PC-9 (cell line): ENCODE data around the gene ERC1. TPM values are rescaled to one million over a fixed set of nuclear protein-coding genes. Genes with fewer than 3 reads are reported as not detected.

Experiments used
- BruUV-seq: library from RNA; stranded (reverse); fragments of 400-500 nt; replicated peaks from 2 replicates; lab custom pipeline; 2021; lab: Mats Ljungman, UMichigan
- CTCF ChIA-PET: fragments of 300-600 bp; sonication (Branson Sonifier 250); formaldehyde crosslinking; loops from one replicate; lab custom pipeline; 2022; ENCODE audit warnings: antibody characterized with exemption; lab: Charles Lee
- POLR2A ChIA-PET: fragments of 300-600 bp; sonication (Branson Sonifier 250); formaldehyde crosslinking; loops from one replicate; lab custom pipeline; 2022; ENCODE audit warnings: antibody characterized with exemption; ENCODE audit not compliant: unreplicated experiment; lab: Charles Lee
- DNase-seq, 2 experiments: peaks; one replicate each; pipeline versions ENCODE4 v3.0.0 to v3.0.0-alpha.2; 2015 to 2022; ENCODE audit warnings: mixed read lengths in 1 of 2
- H2AFZ ChIP-seq: fragments of 200-600 bp; sonication (generic); 2 replicates; pipeline ENCODE4 v1.8.1; 2017; ENCODE audit warnings: antibody characterized with exemption
- H3F3A ChIP-seq: fragments of 200-600 bp; sonication (generic); 2 replicates; pipeline ENCODE4 v1.8.1; 2017; ENCODE audit warnings: antibody characterized with exemption, mild to moderate bottlenecking, low read depth; ENCODE audit not compliant: insufficient read depth
- H3K27ac ChIP-seq: fragments of 200-600 bp; sonication (generic); 2 replicates; pipeline ENCODE4 v1.6.1; 2016; ENCODE audit warnings: mixed run types
- H3K27me3 ChIP-seq: fragments of 200-600 bp; sonication (generic); 2 replicates; pipeline ENCODE4 v1.6.1; 2016; ENCODE audit warnings: low read depth, mixed run types; ENCODE audit not compliant: insufficient read depth
- H3K36me3 ChIP-seq: fragments of 200-600 bp; sonication (generic); 2 replicates; pipeline ENCODE4 v1.6.1; 2016; ENCODE audit warnings: low read depth, mixed run types
- H3K4me1 ChIP-seq: fragments of 200-600 bp; sonication (generic); replicated peaks from 2 replicates; pipeline ENCODE4 v1.6.1; 2016; ENCODE audit warnings: mixed run types; ENCODE audit not compliant: insufficient read depth
- H3K4me2 ChIP-seq: fragments of 200-600 bp; sonication (generic); 2 replicates; pipeline ENCODE4 v1.6.1; 2017; ENCODE audit warnings: mixed run types
- H3K4me3 ChIP-seq: fragments of 200-600 bp; sonication (generic); 2 replicates; pipeline ENCODE4 v1.6.1; 2016; ENCODE audit warnings: mixed run types
- H3K79me2 ChIP-seq: fragments of 200-600 bp; sonication (generic); 2 replicates; pipeline ENCODE4 v1.6.1; 2017; ENCODE audit warnings: low read depth, mixed run types
- H3K9me2 ChIP-seq: fragments of 200-600 bp; sonication (generic); 2 replicates; pipeline ENCODE4 v1.8.1; 2017; ENCODE audit warnings: mild to moderate bottlenecking; ENCODE audit not compliant: insufficient read depth
- H3K9me3 ChIP-seq: fragments of 200-600 bp; sonication (generic); 2 replicates; pipeline ENCODE4 v1.8.1; 2016; ENCODE audit warnings: low read depth; ENCODE audit not compliant: insufficient read depth
- H4K20me1 ChIP-seq: fragments of 200-600 bp; sonication (generic); 2 replicates; pipeline ENCODE4 v1.8.1; 2017; ENCODE audit not compliant: insufficient read depth
- EZH2 ChIP-seq: fragments of 200-600 bp; sonication (generic); IDR thresholded peaks from 2 replicates; pipeline ENCODE4 v1.8.0; 2017; ENCODE audit warnings: antibody characterized with exemption, low read depth
- intact Hi-C: fragments of 100-400 bp; cut with micrococcal nuclease; formaldehyde crosslinking; loops from one replicate; pipeline ENCODE4 v1.10.0; 2022; ENCODE audit not compliant: unreplicated experiment
- total RNA-seq: library from RNA; stranded (reverse); gene quantifications from 2 replicates; pipeline ENCODE4 v1.2.3, GENCODE V29; 2021
- TF ChIP-seq, protein P1 (sequence below): fragments of 200-600 bp; sonication (generic); conservative IDR thresholded peaks from 2 replicates; pipeline ENCODE4 v1.6.1; 2017; ENCODE audit warnings: mixed run types, antibody characterized with exemption, mild to moderate bottlenecking, moderate library complexity

ERC1 gene
- total RNA-seq, 1 experiment from 2014 or later = 52.0 TPM

DNA sequence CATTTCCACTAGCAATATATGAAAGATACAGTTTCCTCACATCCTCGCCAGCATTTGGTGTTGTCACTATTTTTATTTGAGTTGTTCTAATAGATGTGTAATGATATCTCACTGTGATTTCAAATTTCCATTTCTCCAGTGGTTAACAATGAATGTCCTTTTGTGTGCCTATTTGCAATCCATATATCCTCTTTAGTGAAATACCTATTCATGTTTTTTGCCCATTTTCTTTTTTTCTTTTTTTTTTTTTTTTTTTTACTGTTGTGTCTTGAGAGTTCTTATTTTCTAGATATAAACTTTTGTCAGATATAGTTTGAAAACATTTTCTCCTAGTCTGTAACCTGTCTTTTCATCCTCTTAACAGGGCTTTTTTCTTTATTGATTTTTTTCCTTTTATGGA is 524.4 kb downstream of the ERC1 start:
- H3K9me2 ChIP-seq = no peaks in the 10 kb centered on the region
- no peak overlapping the region for H3K4me3 ChIP-seq
- no TSS peak for BruUV-seq
- ChIA-PET CTCF (no interaction called here), POLR2A (no interaction called here)
- no peaks in the 10 kb centered on the region for H3K27me3 ChIP-seq
- no peak overlapping the region for H3K4me2 ChIP-seq
- no peak overlapping the region for H2AFZ ChIP-seq
- no peak for TF ChIP-seq EZH2
- TF ChIP-seq, protein P1, sequence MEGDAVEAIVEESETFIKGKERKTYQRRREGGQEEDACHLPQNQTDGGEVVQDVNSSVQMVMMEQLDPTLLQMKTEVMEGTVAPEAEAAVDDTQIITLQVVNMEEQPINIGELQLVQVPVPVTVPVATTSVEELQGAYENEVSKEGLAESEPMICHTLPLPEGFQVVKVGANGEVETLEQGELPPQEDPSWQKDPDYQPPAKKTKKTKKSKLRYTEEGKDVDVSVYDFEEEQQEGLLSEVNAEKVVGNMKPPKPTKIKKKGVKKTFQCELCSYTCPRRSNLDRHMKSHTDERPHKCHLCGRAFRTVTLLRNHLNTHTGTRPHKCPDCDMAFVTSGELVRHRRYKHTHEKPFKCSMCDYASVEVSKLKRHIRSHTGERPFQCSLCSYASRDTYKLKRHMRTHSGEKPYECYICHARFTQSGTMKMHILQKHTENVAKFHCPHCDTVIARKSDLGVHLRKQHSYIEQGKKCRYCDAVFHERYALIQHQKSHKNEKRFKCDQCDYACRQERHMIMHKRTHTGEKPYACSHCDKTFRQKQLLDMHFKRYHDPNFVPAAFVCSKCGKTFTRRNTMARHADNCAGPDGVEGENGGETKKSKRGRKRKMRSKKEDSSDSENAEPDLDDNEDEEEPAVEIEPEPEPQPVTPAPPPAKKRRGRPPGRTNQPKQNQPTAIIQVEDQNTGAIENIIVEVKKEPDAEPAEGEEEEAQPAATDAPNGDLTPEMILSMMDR = no peak
- H4K20me1 ChIP-seq = no peaks in the 10 kb centered on the region
- no peaks in the 10 kb centered on the region for H3K79me2 ChIP-seq
- H3K4me1 ChIP-seq = peaks cover 28% of the 10 kb centered on the region
- peaks cover 8% of the 10 kb centered on the region; the same call in 1 of the 2 replicates for H3F3A ChIP-seq
- no peaks in the 10 kb centered on the region for H3K36me3 ChIP-seq
- DNase-seq = no peak
- 0 out of 2 replicates have a peak, but pooled peaks cover 10% of the 10 kb centered on the region for H3K9me3 ChIP-seq
- H3K27ac ChIP-seq = no peak overlapping the region
- intact Hi-C loops = loop anchor here (5.0 kb wide), 3 partner anchors 67 to 398 kb away; no protein-coding TSS in a partner anchor

DNA sequence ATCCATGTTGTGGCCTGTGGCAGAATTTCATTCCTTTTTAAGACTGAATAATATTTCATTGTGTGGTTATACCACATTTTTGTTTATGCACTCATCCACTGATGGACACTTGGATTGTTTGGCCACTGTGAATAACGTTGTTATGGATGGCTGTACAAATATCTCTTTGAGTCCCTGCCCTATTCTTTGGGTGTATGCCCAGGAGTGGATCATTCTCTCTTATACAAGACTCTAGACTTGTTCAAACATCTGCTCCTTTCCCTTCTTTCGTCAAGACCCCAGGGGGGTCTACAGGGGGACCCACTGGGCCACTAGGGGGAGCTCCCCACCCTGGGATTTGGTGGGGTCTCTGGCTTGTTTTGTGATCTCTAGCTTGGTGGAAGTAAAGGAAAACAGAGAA is 526.0 kb downstream of the ERC1 start:
- no peaks in the 10 kb centered on the region for H3K27me3 ChIP-seq
- no peak overlapping the region for H2AFZ ChIP-seq
- H3K79me2 ChIP-seq = no peaks in the 10 kb centered on the region
- H3K27ac ChIP-seq = no peak overlapping the region
- peaks cover 28% of the 10 kb centered on the region for H3K4me1 ChIP-seq
- TF ChIP-seq, protein P1 = peak; percentile 51; the same call in 1 of the 2 replicates
- no peak for TF ChIP-seq EZH2
- DNase-seq = peak in 1 of 2 experiments; percentile 77
- H3K4me3 ChIP-seq = no peak overlapping the region
- no peak overlapping the region for H3K4me2 ChIP-seq
- H3K36me3 ChIP-seq = no peaks in the 10 kb centered on the region
- peaks cover 8% of the 10 kb centered on the region; the same call in 1 of the 2 replicates for H3F3A ChIP-seq
- CTCF ChIA-PET = interaction anchor here (1.1 kb wide), 1 partner anchor 399 kb away, joined by 5 read pairs; no protein-coding TSS in a partner anchor
- BruUV-seq = no TSS peak
- intact Hi-C loops = loop anchor here (1.0 to 5.0 kb wide), 4 partner anchors 65 to 400 kb away; no protein-coding TSS in a partner anchor
- H3K9me3 ChIP-seq = 0 out of 2 replicates have a peak, but pooled peaks cover 10% of the 10 kb centered on the region
- POLR2A ChIA-PET = no interaction called here
- H4K20me1 ChIP-seq = no peaks in the 10 kb centered on the region
- no peaks in the 10 kb centered on the region for H3K9me2 ChIP-seq

DNA sequence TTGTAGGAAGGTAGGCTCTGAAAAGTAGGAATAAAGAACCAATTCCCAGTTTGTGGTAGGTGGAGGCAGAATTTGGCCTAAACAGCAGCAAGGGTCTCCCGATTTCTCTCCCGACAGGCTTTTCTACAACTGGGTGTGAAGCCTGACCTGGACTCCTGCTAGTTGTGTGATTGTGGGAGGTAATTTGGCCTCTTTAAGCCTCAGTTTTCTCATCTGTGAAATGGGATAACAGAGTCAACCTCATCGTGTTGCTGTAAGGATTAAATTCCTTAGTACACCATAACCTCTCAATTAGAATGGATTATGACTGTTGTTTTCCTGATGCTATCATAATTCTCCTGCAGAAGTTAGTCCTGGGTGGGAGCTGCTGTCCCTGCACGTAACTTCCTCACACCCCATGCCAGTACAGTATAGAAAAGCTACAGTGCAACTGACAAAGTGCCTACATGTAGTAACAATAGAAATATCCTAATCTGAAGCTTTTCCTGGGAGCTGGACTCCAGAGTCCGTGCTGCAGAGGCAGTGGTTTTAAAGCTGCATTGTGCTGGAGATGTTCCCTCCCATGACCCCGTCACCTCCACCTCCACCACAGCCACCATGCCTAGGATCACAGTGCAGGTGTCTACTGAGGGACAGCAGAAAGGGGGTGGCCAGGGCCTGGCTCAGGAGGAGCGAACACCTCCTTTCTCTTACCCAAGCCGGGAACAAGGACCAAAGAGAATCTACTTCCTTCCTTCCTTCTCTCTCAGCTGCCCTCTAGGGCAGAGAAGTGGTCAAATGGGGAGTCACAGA is 526.9 kb downstream of the ERC1 start:
- no peak overlapping the region for H3K4me3 ChIP-seq
- ChIA-PET CTCF (interaction anchor here (1.1 to 1.8 kb wide), 2 partner anchors 65 to 400 kb away, joined by 5 to 6 read pairs; no protein-coding TSS in a partner anchor), POLR2A (no interaction called here)
- H3K36me3 ChIP-seq = no peaks in the 10 kb centered on the region
- no peaks in the 10 kb centered on the region for H3K9me2 ChIP-seq
- peak overlapping the region; percentile 74; the same call in 1 of the 2 replicates for H3K4me2 ChIP-seq
- no peak for DNase-seq
- no peaks in the 10 kb centered on the region for H3K79me2 ChIP-seq
- H3K27ac ChIP-seq = no peak overlapping the region
- intact Hi-C loops = loop anchor here (1.0 to 5.0 kb wide), 4 partner anchors 64 to 401 kb away; no protein-coding TSS in a partner anchor
- no peaks in the 10 kb centered on the region for H3K27me3 ChIP-seq
- TSS peak; percentile 73 for BruUV-seq
- H2AFZ ChIP-seq = no peak overlapping the region
- H3K4me1 ChIP-seq = peaks cover 28% of the 10 kb centered on the region
- TF ChIP-seq EZH2 = no peak
- 0 out of 2 replicates have a peak, but pooled peaks cover 10% of the 10 kb centered on the region for H3K9me3 ChIP-seq
- no peaks in the 10 kb centered on the region for H4K20me1 ChIP-seq
- peaks cover 8% of the 10 kb centered on the region; the same call in 1 of the 2 replicates for H3F3A ChIP-seq
